Mucosa of descending colon (tissue), 3 donors: Measurements from ENCODE around the gene ODF2L. TPM values are rescaled to one million over a fixed set of nuclear protein-coding genes. Genes with fewer than 3 reads are reported as not detected.

Experiments
- ATAC-seq: fragments of 200-7000 bp; cut with Tn5 transposase; one replicate; pipeline ENCODE4 v1.9.1; 2020; ENCODE audit warnings: mild to moderate bottlenecking, moderate library complexity
- DNase-seq, 3 donors: peaks; one replicate each; pipeline ENCODE4 v3.0.0-alpha.2; 2020
- H3K36me3 ChIP-seq: fragments of 200-600 bp; one replicate; pipeline ENCODE4 v1.8.0; 2021; ENCODE audit warnings: low read depth, mild to moderate bottlenecking
- H3K4me1 ChIP-seq: fragments of 200-600 bp; one replicate; pipeline ENCODE4 v1.8.0; 2021; ENCODE audit warnings: low read depth, mild to moderate bottlenecking
- H3K4me3 ChIP-seq: fragments of 200-600 bp; one replicate; pipeline ENCODE4 v1.8.0; 2021; ENCODE audit warnings: mild to moderate bottlenecking
- H3K9me3 ChIP-seq: fragments of 200-600 bp; one replicate; pipeline ENCODE4 v1.8.0; 2021; ENCODE audit warnings: mild to moderate bottlenecking
- intact Hi-C, 2 donors: fragments of 100-400 bp; cut with DNase I in 1 of 2; cut with micrococcal nuclease in 1 of 2; formaldehyde crosslinking; loops; one replicate each; pipeline versions ENCODE4 v1.11.0 to v1.11.1; 2022; cut with DNase I, micrococcal nuclease
- microRNA-seq: library from miRNA; unstranded; fragments of <30 nt; microRNA quantifications from one replicate; pipeline ENCODE4, GENCODE V29; 2019
- total RNA-seq, 3 donors: library from RNA; stranded (reverse); fragmentation: NEBNext Ultra II Directional in 2 of 3; extraction: Animal tissue kit (Norgen Biotek cat#: 25700) in 2 of 3; gene quantifications; one replicate each; pipeline versions ENCODE4 v1.2.1 to v1.2.4, GENCODE V29; 2021 to 2023
- TF ChIP-seq, protein P1 (sequence below): fragments of 200-600 bp; IDR thresholded peaks from one replicate; pipeline ENCODE4 v1.8.0; 2022; ENCODE audit warnings: antibody characterized with exemption, mild to moderate bottlenecking
- donor health status: DM: no; HTN: no; CAD: no; lungs with moderate emphysema.
- donor health status: DM: no; HTN: no; CAD: no.
- donor health status: DM: no; HTN: yes; CAD: no.

Gene ODF2L
- total RNA-seq, 3 donors from 2014 or later, result 23.1 to 41.9 (median 40.8) TPM

DNA sequence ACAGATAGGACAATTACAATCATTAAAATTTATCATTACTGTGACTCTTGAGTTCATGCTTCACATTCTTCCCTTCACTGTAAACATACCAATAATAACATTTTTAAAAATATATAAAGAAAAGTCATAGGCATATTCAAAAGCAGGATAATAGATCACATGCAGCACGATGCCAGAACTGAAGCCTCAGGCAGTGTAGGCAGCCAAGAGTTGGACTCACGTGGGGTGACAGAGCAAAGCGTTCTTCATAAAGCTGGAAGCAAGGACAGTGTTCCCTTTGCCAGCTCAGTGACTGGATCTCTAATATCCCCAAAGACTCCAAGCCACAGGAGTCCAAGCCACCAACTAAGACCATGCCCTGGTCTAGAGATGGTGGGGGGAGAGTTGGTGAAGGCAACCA lies 77.7 kb downstream of the ODF2L start:
- ATAC-seq (no peak), DNase-seq (no peak)
- H3K36me3 ChIP-seq, result no peaks in the 10 kb centered on the region
- H3K4me1 ChIP-seq, result no peaks in the 10 kb centered on the region
- intact Hi-C loops, result no loop called here
- H3K4me3 ChIP-seq, result no peak overlapping the region
- no peaks in the 10 kb centered on the region for H3K9me3 ChIP-seq
- TF ChIP-seq, protein P1, sequence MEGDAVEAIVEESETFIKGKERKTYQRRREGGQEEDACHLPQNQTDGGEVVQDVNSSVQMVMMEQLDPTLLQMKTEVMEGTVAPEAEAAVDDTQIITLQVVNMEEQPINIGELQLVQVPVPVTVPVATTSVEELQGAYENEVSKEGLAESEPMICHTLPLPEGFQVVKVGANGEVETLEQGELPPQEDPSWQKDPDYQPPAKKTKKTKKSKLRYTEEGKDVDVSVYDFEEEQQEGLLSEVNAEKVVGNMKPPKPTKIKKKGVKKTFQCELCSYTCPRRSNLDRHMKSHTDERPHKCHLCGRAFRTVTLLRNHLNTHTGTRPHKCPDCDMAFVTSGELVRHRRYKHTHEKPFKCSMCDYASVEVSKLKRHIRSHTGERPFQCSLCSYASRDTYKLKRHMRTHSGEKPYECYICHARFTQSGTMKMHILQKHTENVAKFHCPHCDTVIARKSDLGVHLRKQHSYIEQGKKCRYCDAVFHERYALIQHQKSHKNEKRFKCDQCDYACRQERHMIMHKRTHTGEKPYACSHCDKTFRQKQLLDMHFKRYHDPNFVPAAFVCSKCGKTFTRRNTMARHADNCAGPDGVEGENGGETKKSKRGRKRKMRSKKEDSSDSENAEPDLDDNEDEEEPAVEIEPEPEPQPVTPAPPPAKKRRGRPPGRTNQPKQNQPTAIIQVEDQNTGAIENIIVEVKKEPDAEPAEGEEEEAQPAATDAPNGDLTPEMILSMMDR, result no peak

DNA sequence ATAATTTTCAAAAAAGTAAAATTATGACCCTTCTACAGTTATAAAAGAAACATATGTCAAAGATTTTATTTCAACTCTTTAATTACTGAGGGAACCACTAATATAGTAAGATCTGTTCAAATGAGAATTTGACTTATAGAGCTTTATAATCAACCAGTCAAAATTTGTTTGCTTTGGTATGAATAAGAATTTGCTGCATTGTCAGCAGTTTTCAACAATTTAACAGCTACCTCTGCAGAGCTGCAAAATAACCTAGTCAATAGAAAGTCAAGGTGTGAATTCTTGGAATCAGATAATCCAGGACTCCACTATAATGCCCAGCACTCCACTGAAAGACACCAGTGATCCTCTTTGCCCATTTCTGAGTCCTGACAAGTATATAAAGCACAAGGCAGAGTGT lies 78.2 kb downstream of the ODF2L start:
- DNase-seq, result no peak
- H3K4me1 ChIP-seq, result no peaks in the 10 kb centered on the region
- TF ChIP-seq, protein P1, result no peak
- H3K36me3 ChIP-seq, result no peaks in the 10 kb centered on the region
- intact Hi-C loops, result no loop called here
- no peaks in the 10 kb centered on the region for H3K9me3 ChIP-seq
- ATAC-seq, result no peak
- no peak overlapping the region for H3K4me3 ChIP-seq

GRCh38 chr1:86305731-86306130 lies 90.4 kb downstream of the ODF2L start:
- Histone ChIP-seq H3K9me3 (no peaks in the 10 kb centered on the region), H3K4me1 (no peaks in the 10 kb centered on the region), H3K36me3 (no peaks in the 10 kb centered on the region), H3K4me3 (no peak overlapping the region)
- ATAC-seq (no peak), DNase-seq (no peak)
- TF ChIP-seq, protein P1, result no peak
- intact Hi-C loops, result no loop called here

DNA sequence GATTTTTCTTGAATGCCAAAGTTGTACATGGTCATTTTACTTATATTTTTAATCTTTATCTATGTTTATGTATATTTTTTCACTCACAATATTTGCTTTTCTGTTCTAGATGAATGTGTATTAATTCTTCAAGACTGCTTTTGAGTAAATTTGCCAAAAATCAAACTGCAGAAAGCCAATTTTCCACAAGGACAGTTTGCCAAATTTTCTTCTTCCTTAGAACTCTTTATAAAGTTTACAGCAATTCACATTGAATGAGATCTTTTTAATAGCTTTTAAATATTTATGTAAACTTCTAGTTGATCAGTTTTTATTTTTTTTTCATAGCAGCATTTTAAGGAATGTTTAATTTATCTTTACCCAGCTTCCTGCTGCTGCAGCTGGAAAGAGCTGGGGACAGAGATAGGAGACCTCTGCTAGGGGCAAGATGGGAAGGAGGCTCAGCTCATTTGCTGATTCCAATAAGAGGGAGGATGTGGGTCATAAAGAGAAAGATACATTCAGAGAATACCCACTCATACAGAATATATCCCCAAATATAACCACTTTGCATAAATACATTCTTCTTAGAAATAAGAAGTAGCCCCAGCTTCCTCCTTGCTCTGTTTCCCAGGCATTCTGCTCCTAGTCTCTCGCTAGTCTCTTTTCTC lies 93.0 kb downstream of the ODF2L start:
- DNase-seq, result no peak

More for the DNA sequence above, 93.0 kb downstream of the ODF2L start:
- H3K4me1 ChIP-seq, result no peaks in the 10 kb centered on the region
- TF ChIP-seq, protein P1, result no peak
- intact Hi-C loops, result no loop called here
- no peak for ATAC-seq
- no peaks in the 10 kb centered on the region for H3K9me3 ChIP-seq
- H3K36me3 ChIP-seq, result no peaks in the 10 kb centered on the region
- no peak overlapping the region for H3K4me3 ChIP-seq

Small RNAs within 50 kb of the gene (microRNA-seq; reads per million reads assigned to microRNA genes)
- gene MIR7856, result not detected

Other genes with a start within 250 kb of the ODF2L start
- 1 to 10 TPM in 2 of 3 donors, under 1 TPM in 1; 0.41 to 6.2 (median 1.1) TPM for gene COL24A1, start 239.6 kb downstream of the ODF2L start, total RNA-seq
- gene CLCA2, start 27.8 kb upstream of the ODF2L start, total RNA-seq, result 1 to 10 TPM in 2 of 3 donors, under 1 TPM in 1; 0.51 to 1.7 (median 1.0) TPM
- gene CLCA1, start 72.6 kb upstream of the ODF2L start, total RNA-seq, result 1,000 to 10,000 TPM in 2 of 3 donors, 100 to 1,000 TPM in 1; 438 to 1,288 (median 1,205) TPM
- 1,000 to 10,000 TPM; 1,343 to 2,522 (median 1,448) TPM for gene CLCA4, start 150.8 kb upstream of the ODF2L start, total RNA-seq